K562 treated with DMSO at 1 percent for 12 hours (cell line): ENCODE results near the gene CEP350. TPM values are rescaled to one million over a fixed set of nuclear protein-coding genes. Genes with fewer than 3 reads are reported as not detected.

Source experiments
- total RNA-seq: library from RNA; unstranded; fragments of 300-600 nt; gene quantifications from 2 replicates; pipeline ENCODE4 v1.2.3, GENCODE V29; 2022; ENCODE audit not compliant: insufficient read depth

Gene CEP350
- 5.0 and 35.7 TPM in 2 replicates for total RNA-seq

GRCh38 chr1:179954493-179955286 lies at the start of gene CEP350:
Gene CEP350 (plus strand): TSS chr1:179954810. CDS start chr1:179986182, 31,372 bp downstream.

DNA sequence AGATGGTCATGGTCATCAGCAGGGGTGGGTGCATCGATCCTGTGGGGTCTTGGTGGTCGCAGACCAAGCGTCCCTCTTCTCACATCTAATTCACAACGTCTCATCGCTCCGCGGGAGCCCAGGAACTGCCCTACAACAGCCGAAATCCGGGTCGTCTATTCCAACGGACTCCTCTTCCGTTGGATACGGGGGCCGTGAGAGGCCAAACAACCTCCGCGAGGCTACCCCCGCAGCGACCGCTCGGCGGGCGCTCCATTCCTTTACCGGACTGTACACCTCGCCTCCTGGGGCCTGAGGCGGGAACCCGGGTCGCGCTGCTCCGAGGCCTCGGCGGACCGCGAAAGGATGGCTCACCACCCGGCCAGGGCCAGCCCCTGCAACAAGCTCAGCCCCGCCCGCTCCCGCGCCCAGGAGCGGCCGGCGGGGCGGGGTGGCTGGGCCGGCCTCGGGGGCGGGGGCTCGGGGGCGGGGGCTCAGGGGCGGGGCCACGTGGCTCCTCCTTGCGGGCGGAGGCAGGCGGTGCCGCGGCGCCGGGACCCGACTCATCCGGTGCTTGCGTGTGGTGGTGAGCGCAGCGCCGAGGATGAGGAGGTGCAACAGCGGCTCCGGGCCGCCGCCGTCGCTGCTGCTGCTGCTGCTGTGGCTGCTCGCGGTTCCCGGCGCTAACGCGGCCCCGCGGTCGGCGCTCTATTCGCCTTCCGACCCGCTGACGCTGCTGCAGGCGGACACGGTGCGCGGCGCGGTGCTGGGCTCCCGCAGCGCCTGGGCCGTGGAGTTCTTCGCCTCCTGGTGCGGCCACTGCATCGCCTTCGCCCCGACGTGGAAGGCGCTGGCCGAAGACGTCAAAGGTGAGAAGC lies 199.9 kb downstream of the CEP350 start, which contains the start of gene QSOX1:
Gene QSOX1 (plus strand): TSS at position 545 of the 857 bp plus-strand sequence. CDS start 39 bp downstream, at position 584.

Other genes starting within 250 kb of the CEP350 start
- not detected in 2 replicates for gene FAM163A, start 211.5 kb upstream of the CEP350 start, total RNA-seq
- gene TOR1AIP2, start 77.0 kb upstream of the CEP350 start, total RNA-seq = 8.4 and 22.7 TPM in 2 replicates
- gene TOR1AIP1, start 72.5 kb upstream of the CEP350 start, total RNA-seq = 16.0 and 41.2 TPM in 2 replicates
- 89.3 and 112 TPM in 2 replicates for gene QSOX1, start 200.1 kb downstream of the CEP350 start, total RNA-seq